Left renal cortex interstitium (tissue), 4 donors: ENCODE data around the gene TXLNB. TPM values are rescaled to one million over a fixed set of nuclear protein-coding genes. Genes with fewer than 3 reads are reported as not detected.
"Not testable (repeated sequence)": the region's sequence is repeated elsewhere in the genome, so short reads cannot be mapped to it uniquely, and the experiment has no call there.

Experiments used
- DNase-seq, 4 donors: peaks; one replicate each; pipeline ENCODE4 v3.0.0-alpha.2; 2013; ENCODE audit warnings: low read depth in 4 of 4, low spot score in 2 of 4, missing footprints in 1 of 4
- polyA plus RNA-seq, 4 donors: library from polyadenylated mRNA; unstranded; fragments of 120-200 nt; gene quantifications; one replicate each; pipeline ENCODE4 v1.2.1, GENCODE V29; 2013; ENCODE audit not compliant: insufficient read length in 4 of 4

The TXLNB gene
- polyA plus RNA-seq, 4 donors: 1.6 to 2.5 (median 1.8) TPM

DNA sequence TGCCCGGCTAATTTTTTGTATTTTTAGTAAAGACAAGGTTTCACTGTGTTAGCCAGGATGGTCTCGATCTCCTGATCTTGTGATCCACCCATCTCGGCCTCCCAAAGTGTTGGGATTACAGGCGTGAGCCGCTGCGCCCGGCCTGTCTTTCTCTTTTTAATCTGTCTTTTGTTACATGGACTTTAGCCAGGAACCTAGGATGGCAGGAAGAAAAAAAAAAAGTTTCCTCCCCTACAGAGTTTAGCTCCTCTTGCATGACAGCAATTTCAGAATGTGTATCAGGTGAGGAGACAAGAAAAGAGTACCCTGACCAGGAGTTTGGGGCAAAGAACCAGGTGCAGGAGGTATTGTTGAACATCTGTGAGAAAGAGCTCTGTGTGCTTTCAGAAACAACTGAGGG lies 21.4 kb upstream of the TXLNB start:
- no peak for DNase-seq

DNA sequence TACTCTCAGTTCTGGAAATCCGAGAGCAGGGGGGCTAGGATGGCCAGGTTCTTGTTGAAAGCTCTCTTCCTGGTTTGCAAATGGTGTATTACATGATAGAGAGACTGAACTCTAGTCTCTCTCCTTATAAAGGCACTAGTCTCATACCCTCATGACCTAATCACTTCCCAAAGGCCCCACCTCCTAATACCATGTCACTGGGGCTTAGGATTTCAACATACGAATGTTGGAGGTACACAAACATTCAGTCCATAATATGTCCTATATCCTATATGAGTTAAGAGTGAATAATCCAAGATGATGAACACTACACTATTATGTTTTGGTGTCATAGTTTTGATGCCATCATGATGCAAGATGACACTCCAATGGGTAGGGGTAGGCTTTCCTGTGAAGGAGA lies 20.0 kb upstream of the TXLNB start:
- no peak for DNase-seq

DNA sequence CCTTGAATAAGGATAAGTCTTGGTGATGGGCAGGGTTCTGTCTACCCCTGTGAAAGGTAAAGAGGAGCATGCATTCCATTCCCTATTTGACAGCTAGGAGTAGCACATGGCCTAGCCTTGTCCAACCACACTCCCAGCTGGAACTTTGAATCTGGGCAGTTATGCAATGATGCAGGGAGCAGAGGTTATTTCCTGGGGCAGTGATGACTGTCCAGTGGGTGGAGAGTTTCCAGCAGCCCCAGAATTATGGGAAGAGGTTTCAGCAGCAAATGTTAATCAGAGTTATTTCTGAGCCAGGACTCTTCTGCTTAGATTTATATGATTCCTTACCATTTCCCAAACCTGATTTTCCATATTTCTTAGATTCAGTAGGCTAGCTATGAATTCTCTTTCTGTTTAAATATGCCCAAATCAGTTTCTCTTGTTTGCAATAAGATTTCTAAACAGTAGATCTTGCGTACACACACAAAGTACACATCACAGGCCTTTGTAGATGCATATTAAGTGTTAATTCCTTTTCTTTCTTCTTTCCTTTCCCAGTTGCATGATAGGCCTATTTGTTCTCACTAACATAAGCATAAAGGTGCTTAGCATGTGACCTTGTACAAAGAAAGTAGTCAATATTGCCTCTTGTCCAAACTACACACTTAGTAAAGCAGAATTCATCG lies 17.3 kb upstream of the TXLNB start:
- DNase-seq: no peak

DNA sequence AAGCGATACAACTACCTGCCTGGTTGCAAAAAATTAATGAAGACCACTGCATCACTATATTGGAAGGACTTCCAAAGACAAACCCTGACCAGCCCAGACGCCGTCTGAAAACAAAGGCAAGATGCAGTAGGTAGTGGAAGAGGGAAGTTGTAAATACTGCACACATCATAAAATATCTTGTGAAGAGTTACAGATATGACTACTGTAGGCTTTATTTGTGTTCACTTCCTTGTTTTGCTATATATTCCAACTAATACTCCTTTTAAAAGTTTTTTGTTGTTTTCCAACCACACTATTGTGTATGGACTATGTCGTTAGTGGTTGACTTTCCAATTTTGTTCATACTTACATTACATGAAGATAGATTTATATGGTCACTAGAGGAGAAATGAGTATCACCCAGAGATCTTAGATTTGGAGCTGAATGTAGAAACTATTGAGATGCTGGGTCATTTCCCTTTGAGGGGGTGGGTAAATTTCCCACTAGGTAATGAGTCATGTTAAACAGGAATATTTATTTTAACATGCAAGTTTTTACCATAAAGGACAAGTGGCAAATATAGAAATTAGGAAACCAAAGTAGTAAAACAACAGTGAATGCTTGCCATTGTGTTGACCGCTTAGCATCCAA lies 16.6 kb upstream of the TXLNB start:
- DNase-seq: no peak

DNA sequence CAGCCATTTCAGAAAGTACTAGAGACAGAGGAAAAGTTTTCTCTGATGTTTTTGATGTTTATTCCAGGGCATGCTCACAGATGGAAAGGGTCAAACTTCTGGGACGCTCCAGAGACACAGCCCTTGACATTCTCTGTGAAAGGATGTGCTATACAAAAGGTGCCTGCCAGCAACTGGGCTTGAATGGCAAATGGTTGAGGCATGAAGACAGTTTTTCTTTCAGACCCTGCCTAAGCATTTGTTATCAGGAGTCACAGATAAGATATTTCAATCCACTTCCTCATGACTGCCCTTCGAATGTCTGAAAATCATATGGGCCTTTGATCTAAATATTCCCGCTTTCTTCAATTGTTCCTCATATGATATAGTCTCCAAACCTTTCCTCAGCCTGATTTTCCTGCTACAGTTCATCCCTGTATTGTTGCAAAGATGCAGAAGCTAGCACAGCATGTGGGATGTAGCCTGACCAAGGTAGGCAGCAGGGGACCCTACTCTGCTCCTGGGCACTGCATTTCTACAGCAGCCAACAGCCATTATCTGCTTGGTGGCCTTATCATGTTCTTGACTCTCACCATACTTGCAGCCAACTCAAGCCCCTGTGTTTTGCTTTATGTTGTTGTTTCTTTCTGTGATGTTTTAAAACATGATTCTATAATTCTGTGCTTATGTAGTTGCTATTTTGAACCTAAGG lies 14.6 kb upstream of the TXLNB start:
- no peak for DNase-seq

DNA sequence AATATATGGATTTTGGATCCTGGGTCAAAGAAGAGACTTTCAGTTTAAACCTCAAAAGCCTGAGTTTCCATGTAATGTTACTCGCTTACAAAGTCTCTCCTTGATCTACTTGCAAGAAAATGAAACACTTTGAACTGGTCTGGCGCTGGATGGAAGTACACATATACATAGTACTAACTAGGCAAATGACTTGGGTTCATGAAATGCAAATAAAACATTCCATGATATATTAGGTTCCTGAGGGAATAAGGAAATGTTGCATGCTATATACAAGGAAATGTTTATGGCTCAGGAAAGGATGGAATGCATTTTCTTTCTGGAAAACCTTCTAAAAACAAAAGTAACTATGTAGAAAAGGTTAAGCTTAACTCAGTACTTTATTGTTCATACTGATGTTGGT lies 11.4 kb upstream of the TXLNB start:
- no peak for DNase-seq

DNA sequence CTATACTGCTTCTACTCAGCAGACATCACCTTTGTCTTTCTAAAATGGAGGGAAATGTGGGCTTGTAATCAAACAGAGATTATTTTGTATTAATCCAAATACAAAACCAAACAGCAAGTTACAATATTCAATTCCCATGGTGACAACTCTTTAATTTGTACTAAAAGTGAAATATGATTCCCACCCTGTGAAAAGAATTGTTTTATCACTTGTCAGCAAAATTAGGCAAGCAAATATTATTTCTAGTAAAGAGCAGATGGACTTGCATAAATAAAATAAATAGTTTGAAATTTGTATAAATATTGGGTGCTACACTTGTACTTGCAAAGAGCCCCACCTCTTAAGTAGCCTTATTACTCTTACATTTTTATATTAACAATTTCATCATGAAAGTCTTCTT lies 6.1 kb upstream of the TXLNB start:
- DNase-seq: no peak

DNA sequence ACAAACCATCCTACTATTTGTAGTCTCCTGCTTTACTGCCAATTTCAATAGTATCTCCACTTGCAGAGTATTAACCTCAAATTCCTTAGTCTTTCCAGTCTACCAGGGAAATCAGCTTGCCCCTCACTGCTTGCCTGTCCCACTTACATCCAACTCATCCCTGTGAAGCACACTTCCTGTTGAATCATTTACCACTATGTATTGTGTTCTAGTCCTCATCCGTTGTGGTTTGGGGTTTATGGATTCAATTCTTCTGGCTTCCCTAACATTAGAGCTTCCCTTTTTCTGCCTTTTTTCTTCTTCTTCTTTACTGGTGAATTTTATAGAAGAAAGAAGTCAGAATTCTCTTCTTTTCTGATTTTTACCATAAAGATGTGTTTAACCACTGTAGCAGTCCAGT lies 5.1 kb upstream of the TXLNB start:
- no peak for DNase-seq

DNA sequence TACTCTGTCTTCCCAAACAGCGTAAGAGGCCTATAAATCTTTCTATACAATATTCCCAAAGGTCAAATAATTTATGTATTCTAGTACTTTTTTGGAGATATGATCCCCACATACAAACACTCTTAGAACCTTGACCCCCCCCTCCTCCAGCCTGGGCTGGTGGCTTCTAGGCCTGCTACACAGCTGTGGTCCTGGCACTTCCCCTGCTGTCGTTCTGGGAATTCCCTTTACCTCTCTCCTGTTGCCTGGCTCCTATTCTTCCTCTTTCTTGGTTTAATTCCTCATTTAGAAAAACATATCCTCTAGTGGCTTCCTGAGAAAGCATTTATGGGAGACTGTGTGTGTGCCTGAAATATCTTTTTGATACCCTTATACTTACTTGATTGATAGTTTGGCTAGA lies 4.1 kb upstream of the TXLNB start:
- no peak for DNase-seq

DNA sequence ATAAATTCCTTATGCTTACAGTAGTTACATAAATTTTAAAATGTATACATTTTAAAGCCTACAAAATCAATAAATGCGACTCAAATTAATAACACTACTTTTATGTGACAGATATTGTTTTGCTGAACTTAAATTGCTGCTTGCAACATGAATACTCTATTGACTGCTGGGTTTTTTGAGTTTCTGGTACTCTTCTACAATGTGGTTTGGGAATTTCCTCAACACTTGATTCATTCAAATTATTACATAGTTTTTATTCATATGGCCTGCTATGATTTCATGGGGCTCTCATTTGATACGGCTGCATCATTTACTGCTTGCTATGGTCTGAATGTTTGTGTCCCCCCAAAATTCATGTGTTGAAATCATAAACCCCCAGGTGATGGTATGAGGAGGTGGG lies 2.3 kb upstream of the TXLNB start:
- DNase-seq: no peak

DNA sequence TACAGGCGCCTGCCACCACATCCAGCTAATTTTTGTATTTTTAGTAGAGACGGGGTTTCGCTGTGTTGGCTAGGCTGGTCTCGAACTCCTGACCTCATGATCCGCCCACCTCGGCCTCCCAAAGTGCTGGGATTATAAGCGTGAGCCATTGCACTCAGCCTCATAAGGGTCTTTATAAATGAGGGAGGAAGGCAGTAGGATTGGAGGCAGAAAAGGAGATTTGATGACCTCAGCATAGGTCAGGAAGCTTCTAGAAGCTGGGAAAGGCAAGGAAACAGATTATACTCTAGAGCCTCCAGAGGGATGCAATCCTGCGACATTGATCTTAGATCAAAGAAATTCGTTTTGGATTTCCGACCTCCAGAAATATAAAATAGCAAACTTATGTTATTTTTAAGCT lies 1.4 kb upstream of the TXLNB start:
- not testable (repeated sequence) for DNase-seq

DNA sequence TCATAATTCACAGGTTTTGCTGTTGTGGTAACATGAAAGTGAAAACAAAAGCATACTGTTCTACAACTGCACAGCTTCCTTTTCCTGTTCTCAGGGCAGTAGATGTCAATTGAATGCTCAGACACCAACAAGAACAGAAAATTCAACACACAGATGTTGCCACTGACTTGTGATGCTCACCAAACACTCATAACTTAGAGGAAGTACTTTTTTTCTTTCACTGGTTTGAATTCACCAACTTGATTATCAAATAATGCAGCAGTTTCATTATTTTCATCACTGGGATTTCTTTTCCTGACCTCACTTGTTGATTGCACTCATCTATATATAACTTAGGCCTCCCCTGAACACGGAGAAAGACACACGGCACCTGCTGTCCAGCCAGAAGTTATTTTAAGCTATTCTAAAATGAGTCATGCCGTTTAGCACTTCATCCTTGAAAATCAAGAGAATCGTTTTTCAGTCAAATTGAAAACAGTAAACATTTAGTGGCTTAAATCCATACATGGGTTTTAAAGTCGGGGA lies 949 bp downstream of the TXLNB start:
- DNase-seq: no peak

DNA sequence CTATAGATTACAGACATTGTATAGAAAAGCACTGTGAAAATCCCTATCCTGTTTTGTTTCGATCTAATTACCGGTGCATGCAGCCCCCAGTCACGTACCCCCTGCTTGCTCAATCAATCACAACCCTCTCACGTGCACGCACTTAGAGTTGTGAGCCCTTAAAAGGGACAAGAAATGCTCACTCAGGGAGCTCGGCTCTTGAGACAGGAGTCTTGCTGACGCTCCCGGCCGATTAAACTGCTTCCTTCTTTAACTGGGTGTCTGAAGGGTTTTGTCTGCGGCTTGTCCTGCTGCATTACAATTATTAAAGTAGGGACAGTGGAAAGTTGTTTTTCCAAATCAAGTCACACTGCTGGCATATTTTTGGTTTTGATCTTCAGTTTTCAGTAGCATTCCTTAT lies 2.6 kb downstream of the TXLNB start:
- no peak for DNase-seq

DNA sequence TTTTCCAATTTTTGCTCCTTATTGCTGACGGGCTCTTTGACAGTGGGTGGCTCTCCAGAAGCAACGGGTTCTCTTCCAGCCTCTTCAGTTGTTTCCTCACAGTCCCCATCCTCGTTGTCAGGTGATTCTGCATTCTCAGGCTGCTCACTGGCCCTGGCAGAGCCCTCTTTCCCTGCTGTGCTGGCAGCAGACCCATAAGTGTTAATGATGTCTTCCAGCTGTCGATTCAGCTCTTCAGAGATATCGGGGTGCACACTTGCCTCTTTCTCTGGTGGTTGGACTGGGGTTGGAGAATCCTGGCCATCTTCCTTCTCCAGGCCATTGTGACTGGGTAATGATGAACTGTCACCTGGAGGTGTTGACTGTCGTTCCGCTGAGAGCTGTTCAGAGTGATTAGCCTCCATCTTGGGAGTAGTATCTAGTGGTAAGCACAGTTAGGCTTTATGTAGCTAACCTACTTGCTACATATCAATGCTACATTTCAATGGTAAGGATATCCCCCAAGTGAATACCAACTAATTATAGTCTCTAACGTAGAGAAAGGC lies 3.2 kb downstream of the TXLNB start:
- no peak for DNase-seq

DNA sequence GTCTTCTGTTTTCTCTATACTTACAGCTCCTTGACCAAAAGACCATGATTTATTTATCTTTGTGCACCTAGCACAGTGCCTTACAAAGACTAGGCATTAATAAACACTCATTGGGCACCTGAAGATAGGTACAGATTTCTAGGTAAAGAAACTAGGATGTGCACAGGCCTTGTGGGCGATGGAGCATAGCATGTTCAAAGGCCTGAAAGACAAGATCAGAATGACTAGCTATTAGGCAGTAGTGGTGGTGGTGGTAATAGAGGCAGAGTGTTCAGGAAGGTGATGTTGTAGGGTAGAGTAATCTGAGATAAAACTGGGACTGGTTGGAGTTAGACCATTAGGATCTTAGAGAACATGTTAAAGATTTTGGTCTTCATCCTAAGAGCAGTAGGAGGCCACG lies 3.9 kb downstream of the TXLNB start:
- DNase-seq: no peak

DNA sequence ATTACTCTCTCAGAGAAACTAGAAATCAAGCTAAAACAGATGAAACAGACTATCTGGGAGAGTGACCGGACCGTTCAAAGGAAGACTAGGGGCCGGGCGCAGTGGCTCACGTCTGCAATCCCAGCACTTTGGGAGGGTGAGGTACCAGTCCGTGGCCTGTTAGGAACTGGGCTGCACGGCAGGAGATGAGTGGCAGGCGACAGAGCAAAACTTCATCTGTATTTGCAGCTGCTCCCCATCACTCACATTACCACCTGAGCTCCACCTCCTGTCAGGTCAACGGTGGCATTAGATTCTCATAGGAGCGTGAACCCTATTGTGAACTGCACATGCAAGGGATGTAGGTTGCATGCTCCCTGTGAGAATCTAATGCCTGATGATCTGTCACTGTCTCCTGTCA lies 5.4 kb downstream of the TXLNB start:
- not testable (repeated sequence) for DNase-seq

DNA sequence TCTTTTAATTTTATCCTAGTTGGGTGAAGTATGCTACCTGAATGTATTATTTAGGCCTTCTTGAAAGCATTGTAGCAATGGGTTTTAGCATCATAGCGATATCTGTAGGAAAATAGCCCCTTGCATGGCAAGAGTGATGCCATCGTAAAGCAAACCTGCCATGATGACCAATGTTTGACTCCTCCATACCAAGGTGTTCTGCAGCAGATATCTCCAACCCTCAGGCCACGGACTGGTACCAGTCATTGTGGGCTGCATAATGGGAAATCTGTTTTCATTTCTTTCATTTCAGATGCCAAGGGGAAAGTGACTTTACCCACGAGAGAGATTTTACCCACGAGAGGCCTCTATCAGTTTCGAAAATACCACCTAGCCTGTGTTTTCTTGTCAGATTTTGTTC lies 6.2 kb downstream of the TXLNB start:
- DNase-seq: no peak

DNA sequence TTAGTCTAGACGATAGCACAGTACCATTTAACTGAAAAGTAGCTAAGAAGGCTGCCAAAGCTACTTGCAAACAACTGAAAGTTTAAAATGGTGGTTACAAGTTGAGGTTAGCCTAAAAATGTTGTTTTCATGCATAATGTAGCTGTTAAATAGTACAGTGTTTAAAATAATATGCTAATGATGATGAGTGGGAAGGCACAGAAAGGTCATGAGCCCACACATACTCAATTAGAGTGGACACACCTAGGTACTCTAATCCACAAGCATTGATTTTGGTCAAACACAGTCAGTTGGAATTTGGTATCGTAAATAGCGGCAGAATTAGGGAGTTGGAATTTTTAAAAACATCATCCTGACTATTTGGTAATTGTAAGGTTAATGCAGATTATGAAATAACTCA lies 7.0 kb downstream of the TXLNB start:
- DNase-seq: no peak

DNA sequence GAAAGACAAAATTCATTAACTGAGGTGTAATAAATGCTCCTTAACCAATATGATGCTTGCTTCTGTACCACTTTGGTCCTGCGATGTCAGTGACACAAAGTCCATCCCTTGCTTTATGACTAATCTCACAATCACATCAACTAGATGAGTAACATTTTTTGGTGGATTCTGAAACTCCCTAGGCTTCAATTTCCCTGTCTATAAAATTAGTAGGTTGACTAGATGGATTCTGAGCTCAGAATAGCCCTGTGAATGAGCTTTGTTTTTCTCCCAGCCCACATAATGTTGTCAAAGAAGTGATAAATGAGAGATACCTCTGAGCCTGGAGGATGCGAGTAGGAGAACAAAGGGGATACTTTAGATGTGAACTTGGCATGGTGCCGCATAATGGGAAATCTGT lies 9.1 kb downstream of the TXLNB start:
- DNase-seq: no peak

DNA sequence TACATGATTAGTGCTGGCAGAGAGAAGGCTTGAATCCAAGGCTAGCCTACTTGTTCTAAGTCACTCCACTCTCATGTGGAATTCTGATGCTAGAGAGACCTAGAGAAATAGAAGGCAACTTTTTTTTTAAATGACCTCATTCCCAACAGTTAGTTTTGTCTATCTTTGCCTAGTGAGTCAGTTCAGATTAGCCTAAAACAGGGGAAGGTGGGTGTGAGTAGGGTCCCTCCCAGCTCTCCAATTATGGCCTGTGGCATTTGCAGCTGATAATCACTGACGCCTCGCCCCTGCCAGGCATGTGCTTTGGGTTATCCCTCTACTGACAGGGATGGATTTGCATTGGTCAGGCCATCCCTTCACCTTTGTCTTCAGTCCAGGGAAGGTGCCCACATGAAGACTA lies 13.6 kb downstream of the TXLNB start:
- no peak for DNase-seq

DNA sequence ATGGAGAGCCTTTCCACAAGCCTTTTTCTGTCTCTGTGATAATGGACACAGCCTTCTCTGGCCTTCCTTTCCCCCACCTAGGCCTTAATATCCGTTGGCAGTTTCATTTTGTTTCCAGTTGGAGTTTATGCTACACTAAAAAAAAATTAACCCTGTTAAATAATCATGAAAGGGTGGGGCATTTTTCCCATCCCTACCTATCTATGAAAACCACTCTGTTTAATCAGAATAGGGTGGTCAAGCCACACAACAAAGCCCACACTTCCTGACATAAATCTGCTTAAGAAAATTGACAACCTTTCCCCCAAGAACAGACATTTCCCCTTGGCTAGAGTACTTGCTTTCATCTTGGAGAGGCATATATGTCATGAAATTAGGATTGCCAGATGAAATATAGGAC lies 14.2 kb downstream of the TXLNB start:
- no peak for DNase-seq

DNA sequence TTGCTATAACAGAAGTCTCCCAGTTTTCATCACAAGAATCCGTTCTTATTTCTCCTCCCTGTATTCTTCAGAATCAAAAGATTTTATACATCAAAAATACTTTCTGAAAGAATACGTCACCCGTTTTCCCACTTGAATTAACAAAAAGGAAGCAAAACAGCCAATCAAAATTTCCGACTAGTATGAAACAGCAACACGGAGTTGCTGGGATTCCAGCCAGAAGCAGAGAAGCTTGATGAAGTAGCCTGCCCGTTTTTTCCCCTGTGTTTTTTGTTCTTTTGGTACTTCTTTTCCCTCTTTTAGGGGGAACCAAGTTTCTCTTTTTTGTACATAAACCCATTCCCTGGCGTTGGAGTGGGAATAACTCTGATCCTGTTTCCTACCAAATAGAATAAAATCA lies 14.6 kb downstream of the TXLNB start:
- no peak for DNase-seq
